Measurements from ENCODE around the gene TBC1D23.
"Not testable (repeated sequence)": the region's sequence is repeated elsewhere in the genome, so short reads cannot be mapped to it uniquely, and the experiment has no call there.

Gene TBC1D23

DNA sequence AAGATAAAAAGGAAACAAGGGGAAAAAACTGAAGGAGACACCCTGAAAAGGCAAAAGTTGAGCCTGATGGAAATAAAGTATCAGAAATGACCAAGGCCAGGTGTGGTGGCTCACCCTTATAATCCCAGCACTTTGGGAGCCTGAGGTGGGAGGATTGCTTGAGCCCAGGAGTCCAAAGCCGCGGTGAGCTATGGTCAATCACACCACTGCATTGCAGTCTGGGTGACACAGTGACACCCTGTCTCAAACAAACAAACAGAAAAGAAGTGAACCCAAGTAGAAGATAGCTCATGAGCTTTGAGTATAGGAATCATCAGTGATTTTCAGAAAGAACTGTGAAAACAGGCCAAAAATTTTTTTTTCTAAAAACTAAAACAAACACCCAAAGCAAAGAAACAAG, 26.4 kb upstream of the TBC1D23 start:
- Histone ChIP-seq H3K9ac (ENCODE audit: low read length) (no peak overlapping the region), H4K20me1 (ENCODE audit: insufficient read depth, low read length) (no peaks in the 10 kb centered on the region), H3K27ac (ENCODE audit: low read depth, low read length, poor library complexity, severe bottlenecking) (no peak overlapping the region), H3K9me3 (ENCODE audit: low read length) (no peaks in the 10 kb centered on the region), H3F3A (ENCODE audit: insufficient read depth, low read length) (no peaks in the 10 kb centered on the region), H3K4me2 (ENCODE audit: low read length) (no peak overlapping the region), H3K9me2 (ENCODE audit: low read depth, low read length) (no peaks in the 10 kb centered on the region), H3K4me1 (ENCODE audit: insufficient read depth, low read length, severe bottlenecking) (no peaks in the 10 kb centered on the region), H3K36me3 (ENCODE audit: insufficient read depth, low read length) (no peaks in the 10 kb centered on the region), H3K4me3 (ENCODE audit: low read depth, low read length, poor library complexity, severe bottlenecking) (no peak overlapping the region), H2AFZ (ENCODE audit: low read length) (no peak overlapping the region), H3K27me3 (ENCODE audit: insufficient read depth, low read length) (no peaks in the 10 kb centered on the region), H3K79me2 (ENCODE audit: insufficient read depth, low read length) (no peaks in the 10 kb centered on the region)
- TF ChIP-seq EZH2 (IDR thresholded peaks at IDR 0.05; ENCODE audit: borderline replicate concordance, low read length) (no peak), CTCF (IDR thresholded peaks at IDR 0.05; ENCODE audit: low read length) (no peak)

DNA sequence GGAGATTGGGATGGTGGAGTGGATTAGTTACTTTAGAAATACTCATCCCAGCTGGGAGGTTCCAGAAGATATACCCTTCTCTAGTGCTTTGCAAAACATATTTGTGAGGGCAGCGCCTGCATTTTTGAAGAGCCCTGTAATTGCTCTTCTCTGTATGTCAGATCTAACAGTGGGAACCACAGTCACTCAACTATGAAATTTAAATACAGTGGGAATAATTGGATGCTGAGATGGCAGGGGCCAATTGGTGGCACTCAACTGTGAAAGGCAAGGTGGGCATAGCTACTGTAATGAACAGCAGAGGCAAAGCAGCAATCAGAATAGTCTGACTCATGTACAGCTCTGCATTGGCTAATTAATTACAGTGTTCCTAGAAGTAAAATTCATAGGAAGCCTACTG, 22.2 kb upstream of the TBC1D23 start:
- no peaks in the 10 kb centered on the region for H4K20me1 ChIP-seq (ENCODE audit: insufficient read depth, low read length)
- H3F3A ChIP-seq (ENCODE audit: insufficient read depth, low read length): no peaks in the 10 kb centered on the region
- H3K9me3 ChIP-seq (ENCODE audit: low read length): no peaks in the 10 kb centered on the region
- H3K9me2 ChIP-seq (ENCODE audit: low read depth, low read length): no peaks in the 10 kb centered on the region
- H2AFZ ChIP-seq (ENCODE audit: low read length): no peak overlapping the region
- H3K36me3 ChIP-seq (ENCODE audit: insufficient read depth, low read length): no peaks in the 10 kb centered on the region
- no peak overlapping the region for H3K4me3 ChIP-seq (ENCODE audit: low read depth, low read length, poor library complexity, severe bottlenecking)
- no peaks in the 10 kb centered on the region for H3K4me1 ChIP-seq (ENCODE audit: insufficient read depth, low read length, severe bottlenecking)
- TF ChIP-seq EZH2 (IDR thresholded peaks at IDR 0.05; ENCODE audit: borderline replicate concordance, low read length): no peak
- TF ChIP-seq CTCF (IDR thresholded peaks at IDR 0.05; ENCODE audit: low read length): no peak
- no peaks in the 10 kb centered on the region for H3K79me2 ChIP-seq (ENCODE audit: insufficient read depth, low read length)
- no peak overlapping the region for H3K27ac ChIP-seq (ENCODE audit: low read depth, low read length, poor library complexity, severe bottlenecking)
- H3K9ac ChIP-seq (ENCODE audit: low read length): no peak overlapping the region
- no peak overlapping the region for H3K4me2 ChIP-seq (ENCODE audit: low read length)
- H3K27me3 ChIP-seq (ENCODE audit: insufficient read depth, low read length): no peaks in the 10 kb centered on the region

GRCh38 chr3:100242471-100242870, 18.3 kb upstream of the TBC1D23 start:
- H3K4me1 ChIP-seq (ENCODE audit: insufficient read depth, low read length, severe bottlenecking); H4K20me1 ChIP-seq (ENCODE audit: insufficient read depth, low read length); H3K79me2 ChIP-seq (ENCODE audit: insufficient read depth, low read length); H2AFZ ChIP-seq (ENCODE audit: low read length); H3K9me3 ChIP-seq (ENCODE audit: low read length); H3K9ac ChIP-seq (ENCODE audit: low read length); H3F3A ChIP-seq (ENCODE audit: insufficient read depth, low read length); H3K27me3 ChIP-seq (ENCODE audit: insufficient read depth, low read length); H3K9me2 ChIP-seq (ENCODE audit: low read depth, low read length); H3K27ac ChIP-seq (ENCODE audit: low read depth, low read length, poor library complexity, severe bottlenecking); H3K4me3 ChIP-seq (ENCODE audit: low read depth, low read length, poor library complexity, severe bottlenecking); H3K36me3 ChIP-seq (ENCODE audit: insufficient read depth, low read length); H3K4me2 ChIP-seq (ENCODE audit: low read length): not testable (repeated sequence)

DNA sequence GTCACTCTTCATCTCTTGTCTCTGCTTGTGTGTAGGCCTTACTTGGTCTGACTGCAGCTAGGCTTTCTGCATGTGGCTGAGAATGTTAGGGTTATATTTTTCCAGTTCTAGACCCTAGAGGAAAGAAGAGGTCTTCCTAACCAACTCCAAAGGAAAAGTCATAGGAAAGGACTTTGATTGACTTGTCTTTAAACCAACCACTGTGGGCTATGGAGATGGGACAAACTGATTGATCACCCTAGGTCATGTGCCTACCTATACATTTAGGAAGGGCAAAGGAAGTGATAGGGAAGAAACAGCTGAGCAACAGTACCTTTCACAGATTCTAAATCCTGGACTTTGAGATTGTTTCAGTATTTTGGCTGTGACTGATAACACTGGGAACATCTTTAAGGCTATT, 16.5 kb upstream of the TBC1D23 start:
- Histone ChIP-seq H3K36me3 (ENCODE audit: insufficient read depth, low read length) (no peaks in the 10 kb centered on the region), H3K4me1 (ENCODE audit: insufficient read depth, low read length, severe bottlenecking) (no peaks in the 10 kb centered on the region), H3K27me3 (ENCODE audit: insufficient read depth, low read length) (no peaks in the 10 kb centered on the region), H4K20me1 (ENCODE audit: insufficient read depth, low read length) (no peaks in the 10 kb centered on the region), H3K9me3 (ENCODE audit: low read length) (no peaks in the 10 kb centered on the region), H3K9me2 (ENCODE audit: low read depth, low read length) (no peaks in the 10 kb centered on the region), H3K27ac (ENCODE audit: low read depth, low read length, poor library complexity, severe bottlenecking) (no peak overlapping the region), H3F3A (ENCODE audit: insufficient read depth, low read length) (no peaks in the 10 kb centered on the region), H3K4me3 (ENCODE audit: low read depth, low read length, poor library complexity, severe bottlenecking) (no peak overlapping the region), H3K4me2 (ENCODE audit: low read length) (no peak overlapping the region), H2AFZ (ENCODE audit: low read length) (no peak overlapping the region), H3K9ac (ENCODE audit: low read length) (no peak overlapping the region), H3K79me2 (ENCODE audit: insufficient read depth, low read length) (no peaks in the 10 kb centered on the region)
- TF ChIP-seq CTCF (IDR thresholded peaks at IDR 0.05; ENCODE audit: low read length) (no peak), EZH2 (IDR thresholded peaks at IDR 0.05; ENCODE audit: borderline replicate concordance, low read length) (no peak)
